Left cardiac atrium (tissue), 4 donors: ENCODE data around the gene FRAS1. TPM values are rescaled to one million over a fixed set of nuclear protein-coding genes. Genes with fewer than 3 reads are reported as not detected.

Experiments used
- ATAC-seq, 2 donors: fragments of 200-7000 bp; cut with Tn5 transposase; one replicate each; pipeline ENCODE4 v1.9.1; 2020; ENCODE audit warnings: mild to moderate bottlenecking in 2 of 2, moderate library complexity in 2 of 2
- DNase-seq: peaks from one replicate; pipeline ENCODE4 v3.0.0-alpha.2; 2020
- intact Hi-C, 2 donors: fragments of 100-400 bp; cut with DNase I; formaldehyde crosslinking; loops; one replicate each; pipeline versions ENCODE4 v1.14.1 to v1.15.1; 2022 to 2023
- total RNA-seq, 2 donors: library from RNA; stranded (reverse); fragmentation: NEBNext Ultra II Directional; extraction: Animal tissue kit (Norgen Biotek cat#: 25700); gene quantifications; one replicate each; pipeline ENCODE4 v1.2.1, GENCODE V29; 2021
- donor health status: DM: no; HTN: yes; CAD: no.
- donor health status: DM: no; HTN: yes; CAD: no; lungs with severe emphysema.
- donor health status: DM: yes; HTN: yes; CAD: no.
- donor health status: Dilated cardiomyopathy.

Gene FRAS1
- total RNA-seq, 2 donors from 2014 or later, result 5.0 to 5.2 TPM

- no peak for DNase-seq
- ATAC-seq, result no peak
- intact Hi-C loops, result no loop called here
Observed at GRCh38 chr4:78369679-78370078, 312.6 kb downstream of the FRAS1 start.

- ATAC-seq (peak in 1 of 2 donors; percentile 59), DNase-seq (no peak)
- intact Hi-C loops, result no loop called here
Observed at GRCh38 chr4:78370631-78371372, 313.7 kb downstream of the FRAS1 start.

DNA sequence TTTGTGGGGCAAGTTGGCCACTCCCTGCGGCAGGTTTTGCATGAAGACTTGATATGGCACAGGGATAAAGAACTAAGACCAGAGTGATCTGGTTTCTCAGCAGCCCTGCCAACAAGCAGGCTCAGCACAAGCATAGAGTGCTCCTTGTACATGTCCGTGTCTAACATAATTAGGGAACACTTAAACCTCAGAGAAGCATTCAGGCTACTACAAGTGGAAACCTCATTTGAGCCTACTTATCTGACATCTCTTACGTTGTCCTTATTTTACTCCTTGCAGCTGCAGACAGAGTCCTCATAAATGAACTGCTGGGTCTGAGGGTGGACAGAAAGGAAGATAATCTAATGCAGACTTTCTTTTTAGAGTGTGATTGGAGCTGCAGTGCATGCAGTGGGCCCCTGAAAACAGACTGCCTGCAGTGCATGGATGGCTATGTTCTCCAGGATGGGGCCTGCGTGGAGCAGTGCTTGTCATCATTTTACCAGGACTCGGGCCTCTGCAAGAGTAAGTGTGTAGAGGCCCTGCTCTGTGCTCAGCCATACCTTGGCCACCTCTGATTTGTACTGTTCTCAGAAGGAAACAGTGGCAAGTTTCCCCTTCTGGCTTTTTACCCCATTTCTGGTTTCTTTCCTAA lies 315.3 kb downstream of the FRAS1 start:
- no peak for ATAC-seq
- no peak for DNase-seq
- intact Hi-C loops, result no loop called here

DNA sequence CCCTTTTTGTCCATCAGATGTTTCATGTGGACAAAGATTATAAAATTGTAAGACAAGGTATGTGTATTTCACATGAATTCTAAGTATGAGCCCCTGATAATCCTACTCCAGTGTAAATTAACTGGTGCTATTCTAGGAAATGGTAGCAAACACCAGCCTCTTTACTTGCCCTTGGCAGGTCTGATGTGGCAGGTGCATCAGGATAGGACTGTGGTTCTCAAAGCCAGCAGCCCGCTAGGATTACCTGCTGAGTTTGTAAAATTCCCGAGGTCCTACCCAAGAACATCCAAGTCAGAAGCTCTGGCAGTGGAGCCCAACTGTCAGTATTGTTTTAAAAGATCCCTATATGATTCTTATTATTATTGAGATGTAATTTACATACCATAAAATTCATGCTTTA lies 320.4 kb downstream of the FRAS1 start:
- no peak for ATAC-seq
- DNase-seq, result no peak
- intact Hi-C loops, result no loop called here

- ATAC-seq, result no peak
- intact Hi-C loops, result no loop called here
Observed at GRCh38 chr4:78379040-78379439, 321.9 kb downstream of the FRAS1 start.

GRCh38 chr4:78379991-78380729 lies 323.0 kb downstream of the FRAS1 start:
- no peak for ATAC-seq
- no peak for DNase-seq
- intact Hi-C loops, result no loop called here

More at GRCh38 chr4:78379040-78379439, 321.9 kb downstream of the FRAS1 start:
- no peak for DNase-seq

DNA sequence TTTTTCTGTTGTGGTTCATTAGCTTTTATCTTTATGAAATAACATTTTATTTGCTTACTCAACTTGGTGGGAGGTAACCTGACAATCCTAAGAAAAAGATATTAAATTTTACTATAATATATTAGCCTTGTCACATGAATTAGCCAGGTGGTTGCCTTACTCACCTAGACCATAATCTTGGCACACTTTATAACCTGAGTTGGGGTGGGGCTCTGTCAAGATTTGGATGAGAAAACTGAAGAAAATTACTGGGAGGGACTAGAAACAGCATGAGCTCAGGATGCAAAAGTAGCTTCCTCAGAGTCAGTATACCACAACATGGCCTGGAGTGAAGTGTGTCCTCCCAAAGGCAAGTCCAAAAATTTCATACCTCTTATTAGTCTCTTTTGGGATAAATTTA lies 329.6 kb downstream of the FRAS1 start:
- DNase-seq (no peak), ATAC-seq (peak in 1 of 2 donors; percentile 76)
- intact Hi-C loops, result no loop called here

- intact Hi-C loops, result no loop called here
- DNase-seq (no peak), ATAC-seq (no peak)
Observed at GRCh38 chr4:78395642-78396041, 338.5 kb downstream of the FRAS1 start.

DNA sequence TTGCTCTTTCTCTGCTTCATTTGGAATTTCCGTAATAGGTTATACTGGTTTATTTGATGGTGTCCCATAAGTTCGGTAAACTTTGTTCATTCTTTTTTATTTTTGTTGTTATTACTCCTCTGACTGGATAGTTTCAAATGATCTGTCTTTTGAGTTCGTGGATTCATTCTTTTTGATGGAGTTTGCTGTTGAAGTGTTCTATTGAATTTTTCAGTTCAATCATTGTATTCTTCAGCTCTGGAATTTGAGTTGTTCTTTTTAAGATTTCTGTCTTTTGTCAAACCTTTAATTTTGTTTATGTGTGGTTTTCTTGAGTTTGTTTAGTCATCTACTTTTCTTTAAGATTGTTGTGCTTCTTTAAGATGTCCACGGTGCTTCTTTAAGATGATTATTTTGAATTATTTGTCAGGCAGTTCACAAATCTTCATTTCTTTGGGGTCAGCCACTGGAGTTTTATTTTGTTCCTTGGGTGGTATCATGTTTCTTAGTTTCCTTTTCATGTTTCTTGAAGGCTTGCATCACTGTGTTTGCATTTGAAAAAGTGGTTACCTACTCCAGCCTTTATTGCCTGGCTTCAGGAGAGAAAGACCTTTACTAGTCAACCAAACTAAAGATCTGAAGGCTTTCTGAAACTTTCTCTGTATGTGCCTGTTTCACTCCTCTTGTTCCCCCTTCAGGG lies 339.6 kb downstream of the FRAS1 start:
- DNase-seq (no peak), ATAC-seq (no peak)
- intact Hi-C loops, result no loop called here

DNA sequence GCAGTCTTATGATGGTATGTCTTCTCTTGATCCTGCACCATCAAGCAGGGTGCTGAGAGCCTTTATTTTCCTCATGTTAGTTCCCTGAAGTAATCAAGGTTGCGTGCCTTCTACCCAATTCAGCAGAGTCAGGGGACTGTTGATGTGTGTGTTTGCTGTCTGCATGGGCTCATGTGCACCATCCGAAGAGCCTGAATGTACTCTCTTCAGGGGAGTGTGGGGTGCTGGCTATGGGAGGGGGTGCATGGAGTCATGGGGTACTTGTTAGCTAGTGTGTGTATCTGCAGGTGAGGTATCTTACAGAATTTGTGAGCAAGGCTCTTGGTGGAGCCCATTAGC lies 340.1 kb downstream of the FRAS1 start:
- intact Hi-C loops, result no loop called here
- ATAC-seq, result no peak
- DNase-seq, result no peak

GRCh38 chr4:78409612-78410202 lies 352.6 kb downstream of the FRAS1 start:
- ATAC-seq, result no peak
- no peak for DNase-seq
- intact Hi-C loops, result no loop called here

- ATAC-seq (no peak), DNase-seq (no peak)
- intact Hi-C loops, result no loop called here
Observed at GRCh38 chr4:78410225-78410624, 353.1 kb downstream of the FRAS1 start.

DNA sequence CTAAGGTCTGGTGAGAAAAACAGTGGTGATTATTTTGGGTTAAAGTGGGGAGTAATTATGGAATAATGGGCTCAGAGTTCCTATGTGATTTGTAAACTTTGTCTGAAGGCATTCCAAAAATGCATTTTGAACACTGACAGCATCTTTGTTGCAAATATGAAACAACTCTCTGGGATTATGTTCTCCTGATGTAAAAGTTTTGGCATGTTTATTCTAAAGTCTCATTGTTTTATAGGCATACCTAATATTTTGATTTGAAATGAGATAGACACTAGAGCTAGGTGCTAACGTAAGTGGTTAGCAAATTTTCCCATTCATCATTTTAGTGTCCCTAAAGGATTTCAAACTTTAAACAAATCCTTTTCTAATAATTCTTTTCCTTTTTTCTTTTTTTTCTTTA lies 353.6 kb downstream of the FRAS1 start:
- ATAC-seq (no peak), DNase-seq (no peak)
- intact Hi-C loops, result no loop called here

DNA sequence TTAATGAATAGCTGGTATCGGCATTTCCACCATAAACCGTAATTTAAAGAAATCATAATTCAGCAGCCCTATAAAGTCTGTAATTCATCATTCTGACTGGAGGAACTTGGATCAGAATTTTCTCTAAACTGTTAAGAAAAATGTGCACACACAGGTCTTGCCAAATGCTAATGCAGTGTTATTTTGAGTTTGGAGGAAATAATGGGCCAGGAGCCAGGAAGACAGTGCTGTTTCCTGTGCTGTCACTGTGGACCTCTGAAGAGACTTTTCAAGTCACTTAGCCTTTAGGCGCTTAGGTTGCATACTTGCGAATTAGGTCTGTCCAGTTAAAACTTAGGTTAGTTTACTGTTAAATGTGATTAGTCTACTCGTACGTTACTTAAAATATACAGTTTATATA lies 357.0 kb downstream of the FRAS1 start:
- intact Hi-C loops, result no loop called here
- DNase-seq (no peak), ATAC-seq (peak in 1 of 2 donors; percentile 41)

- ATAC-seq, result no peak
- intact Hi-C loops, result no loop called here
- DNase-seq, result no peak
Observed at GRCh38 chr4:78417603-78418002, 360.5 kb downstream of the FRAS1 start.

- ATAC-seq, result peak in 1 of 2 donors; percentile 47
- intact Hi-C loops, result no loop called here
- no peak for DNase-seq
Observed at GRCh38 chr4:78418406-78418805, 361.3 kb downstream of the FRAS1 start.

GRCh38 chr4:78423790-78424189 lies 366.7 kb downstream of the FRAS1 start:
- intact Hi-C loops, result no loop called here
- ATAC-seq (no peak), DNase-seq (no peak)

GRCh38 chr4:78424461-78424860 lies 367.3 kb downstream of the FRAS1 start:
- intact Hi-C loops, result no loop called here
- ATAC-seq (no peak), DNase-seq (no peak)

DNA sequence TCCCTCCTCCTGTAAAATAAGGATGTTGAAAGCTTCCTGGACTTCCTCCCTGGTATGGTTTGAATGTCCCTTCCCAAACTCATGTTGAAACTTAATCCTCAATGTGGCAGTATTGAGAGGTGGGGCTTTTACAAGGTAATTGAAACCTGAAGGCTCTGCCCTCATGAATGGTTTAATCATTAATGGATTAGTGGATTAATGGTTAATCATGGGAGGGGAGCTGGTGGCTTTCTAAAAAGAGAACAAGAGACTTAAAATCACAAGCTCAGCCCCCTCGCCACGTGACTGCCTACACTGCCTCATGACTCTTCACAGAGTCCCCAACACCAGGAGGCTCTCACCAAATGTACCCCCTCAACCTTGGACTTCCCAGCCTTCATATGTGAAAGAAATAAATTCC lies 369.8 kb downstream of the FRAS1 start:
- no peak for DNase-seq
- no peak for ATAC-seq
- intact Hi-C loops, result no loop called here

- intact Hi-C loops, result no loop called here
- ATAC-seq (no peak), DNase-seq (no peak)
Observed at GRCh38 chr4:78428996-78429395, 371.9 kb downstream of the FRAS1 start.
